Caco-2 (cell line): ENCODE results near the gene HDAC9. TPM values are rescaled to one million over a fixed set of nuclear protein-coding genes. Genes with fewer than 3 reads are reported as not detected.

ENCODE experiments used
- BruUV-seq: library from RNA; stranded (reverse); fragments of 400-500 nt; replicated peaks from 2 replicates; lab custom pipeline; 2021; lab: Mats Ljungman, UMichigan
- CTCF ChIA-PET: fragments of 300-600 bp; sonication (Branson Sonifier 250); formaldehyde crosslinking; loops from one replicate; lab custom pipeline; 2022; ENCODE audit warnings: antibody characterized with exemption; lab: Charles Lee
- POLR2A ChIA-PET: fragments of 300-600 bp; sonication (Branson Sonifier 250); formaldehyde crosslinking; loops from one replicate; lab custom pipeline; 2022; ENCODE audit warnings: antibody characterized with exemption; lab: Charles Lee
- DNase-seq, 2 experiments: peaks; one replicate each; pipeline versions ENCODE4 v3.0.0 to v3.0.0-alpha.2; 2020 to 2022
- H3K27me3 ChIP-seq: replicated peaks from 2 replicates; pipeline ENCODE4 v1.6.0; 2011; ENCODE audit warnings: low read length; ENCODE audit not compliant: control insufficient read depth, insufficient read depth
- H3K36me3 ChIP-seq: 2 replicates; pipeline ENCODE4 v1.5.1; 2011; ENCODE audit warnings: low read length; ENCODE audit not compliant: control insufficient read depth, insufficient read depth
- H3K4me1 ChIP-seq: fragments of 250-450 bp; sonication (Bioruptor Pico); 2 replicates; pipeline ENCODE4 v1.5.1; 2020; ENCODE audit warnings: mild to moderate bottlenecking
- H3K4me3 ChIP-seq: 2 replicates; pipeline ENCODE4 v1.5.1; 2011; ENCODE audit warnings: low read depth, mild to moderate bottlenecking, control low read depth, low read length
- H3K9me3 ChIP-seq: fragments of 250-450 bp; sonication (Bioruptor Pico); 2 replicates; pipeline ENCODE4 v1.5.1; 2020; ENCODE audit warnings: mild to moderate bottlenecking, moderate library complexity
- H3K27ac Mint-ChIP-seq: one replicate; pipeline ENCODE4 v1.8.0; 2022; ENCODE audit warnings: mixed read lengths; ENCODE audit not compliant: unreplicated experiment
- H3K27me3 Mint-ChIP-seq: one replicate; pipeline ENCODE4 v1.8.0; 2022; ENCODE audit warnings: mixed read lengths; ENCODE audit not compliant: insufficient read depth, unreplicated experiment
- H3K36me3 Mint-ChIP-seq: one replicate; pipeline ENCODE4 v1.8.0; 2022; ENCODE audit warnings: mild to moderate bottlenecking, mixed read lengths; ENCODE audit not compliant: insufficient read depth, unreplicated experiment
- H3K4me1 Mint-ChIP-seq: one replicate; pipeline ENCODE4 v1.8.0; 2022; ENCODE audit warnings: low read depth, mixed read lengths; ENCODE audit not compliant: unreplicated experiment
- H3K4me3 Mint-ChIP-seq: one replicate; pipeline ENCODE4 v1.8.0; 2022; ENCODE audit warnings: mild to moderate bottlenecking, moderate library complexity, mixed read lengths; ENCODE audit not compliant: unreplicated experiment
- H3K9me3 Mint-ChIP-seq: one replicate; pipeline ENCODE4 v1.8.0; 2022; ENCODE audit warnings: mixed read lengths; ENCODE audit not compliant: unreplicated experiment
- intact Hi-C: fragments of 100-400 bp; cut with micrococcal nuclease; formaldehyde crosslinking; loops from one replicate; pipeline ENCODE4 v1.10.0; 2022; ENCODE audit not compliant: unreplicated experiment
- total RNA-seq: library from RNA; stranded (reverse); gene quantifications from 2 replicates; pipeline ENCODE4 v1.2.3, GENCODE V29; 2022
- TF ChIP-seq, protein P1 (sequence below), 2 experiments: fragments of 200-600 bp in 1 of 2; IDR thresholded peaks; 1 replicate in 1 of 2; 2 replicates in 1 of 2; pipeline versions ENCODE4 v1.5.1 to v1.8.0; 2011 to 2022; ENCODE audit warnings: antibody characterized with exemption in 1 of 2, control low read depth in 1 of 2, inconsistent platforms in 1 of 2, low read depth in 1 of 2, low read length in 1 of 2, mild to moderate bottlenecking in 1 of 2, moderate library complexity in 1 of 2; ENCODE audit not compliant: insufficient read depth in 1 of 2, severe bottlenecking in 1 of 2, unreplicated experiment in 1 of 2

The HDAC9 gene
- total RNA-seq, 1 experiment from 2014 or later = 0.27 TPM

DNA sequence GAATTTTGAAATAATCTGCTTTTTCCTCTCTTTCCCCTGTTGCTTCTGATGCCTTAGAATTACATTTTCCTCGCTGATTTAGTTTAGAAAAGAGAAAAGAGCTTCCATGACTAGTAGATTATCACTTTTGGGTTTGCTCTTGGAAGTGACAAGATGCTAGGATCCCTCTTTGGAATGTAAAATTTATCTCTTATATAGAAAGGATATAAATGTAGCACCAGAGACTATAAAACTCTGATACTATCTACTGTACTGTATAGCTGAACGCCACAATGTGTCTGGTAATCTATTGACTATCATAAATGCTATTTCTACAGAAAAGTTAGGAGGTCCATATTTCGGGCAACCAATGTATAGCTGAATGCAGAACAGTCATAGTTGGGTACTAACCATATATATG is 1.1 kb upstream of the HDAC9 start:
- Histone ChIP-seq H3K4me3 (no peak overlapping the region), H3K9me3 (no peaks in the 10 kb centered on the region), H3K4me1 (no peaks in the 10 kb centered on the region), H3K36me3 (no peaks in the 10 kb centered on the region), H3K27me3 (no peaks in the 10 kb centered on the region)
- no peaks in the 10 kb centered on the region for H3K4me1 Mint-ChIP-seq
- no peak overlapping the region for H3K27ac Mint-ChIP-seq
- TF ChIP-seq, protein P1, sequence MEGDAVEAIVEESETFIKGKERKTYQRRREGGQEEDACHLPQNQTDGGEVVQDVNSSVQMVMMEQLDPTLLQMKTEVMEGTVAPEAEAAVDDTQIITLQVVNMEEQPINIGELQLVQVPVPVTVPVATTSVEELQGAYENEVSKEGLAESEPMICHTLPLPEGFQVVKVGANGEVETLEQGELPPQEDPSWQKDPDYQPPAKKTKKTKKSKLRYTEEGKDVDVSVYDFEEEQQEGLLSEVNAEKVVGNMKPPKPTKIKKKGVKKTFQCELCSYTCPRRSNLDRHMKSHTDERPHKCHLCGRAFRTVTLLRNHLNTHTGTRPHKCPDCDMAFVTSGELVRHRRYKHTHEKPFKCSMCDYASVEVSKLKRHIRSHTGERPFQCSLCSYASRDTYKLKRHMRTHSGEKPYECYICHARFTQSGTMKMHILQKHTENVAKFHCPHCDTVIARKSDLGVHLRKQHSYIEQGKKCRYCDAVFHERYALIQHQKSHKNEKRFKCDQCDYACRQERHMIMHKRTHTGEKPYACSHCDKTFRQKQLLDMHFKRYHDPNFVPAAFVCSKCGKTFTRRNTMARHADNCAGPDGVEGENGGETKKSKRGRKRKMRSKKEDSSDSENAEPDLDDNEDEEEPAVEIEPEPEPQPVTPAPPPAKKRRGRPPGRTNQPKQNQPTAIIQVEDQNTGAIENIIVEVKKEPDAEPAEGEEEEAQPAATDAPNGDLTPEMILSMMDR (IDR thresholded peaks at IDR 0.05; ENCODE audit: insufficient read depth in 1 of 2, low read depth in 1 of 2, low read length in 1 of 2, severe bottlenecking in 1 of 2, unreplicated experiment in 1 of 2) = no peak
- intact Hi-C loops = no loop called here
- no TSS peak for BruUV-seq
- DNase-seq = no peak
- H3K9me3 Mint-ChIP-seq = no peaks in the 10 kb centered on the region
- H3K4me3 Mint-ChIP-seq = no peak overlapping the region
- ChIA-PET POLR2A (no interaction called here), CTCF (no interaction called here)
- no peaks in the 10 kb centered on the region for H3K36me3 Mint-ChIP-seq
- H3K27me3 Mint-ChIP-seq = peaks cover 7% of the 10 kb centered on the region

DNA sequence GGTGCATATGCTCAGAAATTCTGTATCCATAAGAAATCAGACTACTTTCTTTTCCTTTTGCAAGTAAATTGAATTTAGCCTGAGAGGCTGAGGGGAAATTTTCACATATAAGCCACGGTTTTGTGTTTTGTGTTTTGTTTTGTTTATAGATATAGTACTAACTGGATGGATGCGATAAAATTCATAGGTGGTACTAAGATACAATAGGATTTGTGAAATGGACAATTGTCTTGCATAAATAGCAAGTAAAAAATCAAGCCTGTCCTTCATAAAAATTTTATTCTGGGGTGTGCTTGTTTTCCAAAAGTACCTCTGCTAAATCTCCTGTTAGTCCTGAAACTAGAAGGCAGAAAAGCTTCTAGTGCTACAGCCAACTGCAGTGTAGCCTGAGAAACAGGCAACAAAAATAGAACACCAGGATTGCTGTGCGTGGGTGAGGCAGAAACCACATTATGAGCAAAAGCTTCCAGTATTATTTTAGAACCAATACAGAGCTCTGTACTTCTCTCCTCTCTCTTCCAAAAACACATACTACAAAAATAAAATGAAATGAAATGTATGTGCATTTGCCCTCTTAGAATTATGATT is 634 bp upstream of the HDAC9 start:
- no peaks in the 10 kb centered on the region for H3K36me3 Mint-ChIP-seq
- peaks cover 7% of the 10 kb centered on the region for H3K27me3 Mint-ChIP-seq
- H3K4me1 Mint-ChIP-seq = no peaks in the 10 kb centered on the region
- intact Hi-C loops = no loop called here
- no peak for DNase-seq
- H3K27me3 ChIP-seq = no peaks in the 10 kb centered on the region
- H3K27ac Mint-ChIP-seq = no peak overlapping the region
- H3K4me1 ChIP-seq = no peaks in the 10 kb centered on the region
- H3K4me3 Mint-ChIP-seq = no peak overlapping the region
- H3K4me3 ChIP-seq = no peak overlapping the region
- TF ChIP-seq, protein P1 (IDR thresholded peaks at IDR 0.05; ENCODE audit: insufficient read depth in 1 of 2, low read depth in 1 of 2, low read length in 1 of 2, severe bottlenecking in 1 of 2, unreplicated experiment in 1 of 2) = no peak
- no peaks in the 10 kb centered on the region for H3K36me3 ChIP-seq
- no peaks in the 10 kb centered on the region for H3K9me3 ChIP-seq
- ChIA-PET POLR2A (no interaction called here), CTCF (no interaction called here)
- no peaks in the 10 kb centered on the region for H3K9me3 Mint-ChIP-seq
- no TSS peak for BruUV-seq

DNA sequence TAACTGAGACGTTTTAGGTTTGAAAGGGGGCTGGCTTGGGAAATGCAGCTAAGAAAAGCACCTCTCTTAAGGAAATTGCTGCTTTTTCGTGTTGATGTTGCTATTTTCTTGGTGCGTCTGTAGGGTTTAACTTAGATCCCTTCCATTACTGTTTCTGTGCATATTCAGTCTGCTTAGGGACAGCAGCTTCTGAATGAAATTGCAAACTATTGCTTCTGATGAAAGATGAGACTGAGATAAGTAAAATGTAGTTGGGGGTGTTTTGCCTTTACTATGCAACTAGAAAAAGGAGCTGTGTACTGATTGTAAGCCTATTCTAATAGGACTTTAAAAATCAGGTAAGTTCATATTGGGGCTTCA is 772 bp downstream of the HDAC9 start:
- no peaks in the 10 kb centered on the region for H3K27me3 ChIP-seq
- Mint-ChIP-seq H3K27ac (no peak overlapping the region), H3K36me3 (no peaks in the 10 kb centered on the region), H3K4me3 (no peak overlapping the region), H3K9me3 (no peaks in the 10 kb centered on the region), H3K27me3 (peaks cover 6% of the 10 kb centered on the region), H3K4me1 (no peaks in the 10 kb centered on the region)
- TF ChIP-seq, protein P1 (IDR thresholded peaks at IDR 0.05; ENCODE audit: insufficient read depth in 1 of 2, low read depth in 1 of 2, low read length in 1 of 2, severe bottlenecking in 1 of 2, unreplicated experiment in 1 of 2) = no peak
- ChIA-PET CTCF (no interaction called here), POLR2A (no interaction called here)
- no peaks in the 10 kb centered on the region for H3K36me3 ChIP-seq
- no peak for DNase-seq
- H3K4me3 ChIP-seq = no peak overlapping the region
- H3K9me3 ChIP-seq = no peaks in the 10 kb centered on the region
- intact Hi-C loops = no loop called here
- no peaks in the 10 kb centered on the region for H3K4me1 ChIP-seq
- BruUV-seq = no TSS peak
